HL-60 (cell line): ENCODE data around the gene MICALL2.

ENCODE experiments used
- CTCF ChIP-seq: IDR thresholded peaks from one replicate; pipeline ENCODE4 v1.5.1; 2011; ENCODE audit warnings: low read length, control low read depth, inconsistent platforms; ENCODE audit not compliant: insufficient read depth
- GABPA ChIP-seq: IDR thresholded peaks from 2 replicates; pipeline ENCODE4 v1.6.1; 2012; ENCODE audit warnings: low read depth
- POLR2AphosphoS5 ChIP-seq: IDR thresholded peaks from 2 replicates; pipeline ENCODE4 v1.6.1; 2012; ENCODE audit warnings: low read depth
- REST ChIP-seq: IDR thresholded peaks from 2 replicates; pipeline ENCODE4 v1.6.1; 2012; ENCODE audit warnings: low read depth; ENCODE audit not compliant: insufficient replicate concordance

DNA sequence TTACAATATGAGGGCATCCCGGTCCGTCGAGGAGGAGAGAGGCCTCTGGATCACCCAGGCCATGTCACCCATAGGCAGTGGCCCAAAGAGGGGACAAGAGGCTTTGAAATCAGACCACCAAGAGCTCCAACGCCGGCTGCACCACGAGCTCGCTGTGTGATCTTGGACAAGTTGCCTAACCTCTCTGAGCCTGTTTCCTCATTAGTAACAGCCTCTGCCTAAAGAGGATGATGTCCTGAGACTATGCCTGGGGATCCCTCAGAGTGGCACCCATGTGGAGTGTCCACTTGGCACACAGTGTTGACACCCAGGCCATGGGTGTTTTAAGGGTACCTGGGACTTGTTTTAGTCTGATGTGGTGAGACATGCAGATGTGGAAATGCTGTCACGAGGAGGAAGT lies 50.8 kb downstream of the MICALL2 start:
- TF ChIP-seq REST (no peak), CTCF (no peak), POLR2AphosphoS5 (no peak), GABPA (no peak)
